Transverse colon (tissue), 4 donors: ENCODE results near the gene HOXA13.

ENCODE experiments used
- CTCF ChIP-seq, 5 experiments: fragments of 200-600 bp in 3 of 5; fragments of 450-650 bp in 2 of 5; sonication (generic) in 3 of 5; IDR thresholded peaks; 1 replicate in 2 of 5; 2 replicates in 3 of 5; pipeline ENCODE4 v1.5.1; 2016 to 2017; ENCODE audit warnings: antibody characterized with exemption in 5 of 5, inconsistent platforms in 3 of 5, mild to moderate bottlenecking in 2 of 5, moderate library complexity in 1 of 5
- EP300 ChIP-seq: sonication (generic); formaldehyde crosslinking; IDR thresholded peaks from one replicate; pipeline ENCODE4 v1.6.1; 2017; ENCODE audit warnings: antibody characterized with exemption, low read depth
- POLR2A ChIP-seq: fragments of 450-650 bp; IDR thresholded peaks from one replicate; pipeline ENCODE4 v1.6.1; 2016; ENCODE audit warnings: antibody characterized with exemption, mild to moderate bottlenecking, moderate library complexity
- POLR2AphosphoS5 ChIP-seq, 3 donors: sonication (generic); formaldehyde crosslinking; IDR thresholded peaks; one replicate each; pipeline ENCODE4 v1.6.1; 2016; ENCODE audit warnings: antibody characterized with exemption in 3 of 3

DNA sequence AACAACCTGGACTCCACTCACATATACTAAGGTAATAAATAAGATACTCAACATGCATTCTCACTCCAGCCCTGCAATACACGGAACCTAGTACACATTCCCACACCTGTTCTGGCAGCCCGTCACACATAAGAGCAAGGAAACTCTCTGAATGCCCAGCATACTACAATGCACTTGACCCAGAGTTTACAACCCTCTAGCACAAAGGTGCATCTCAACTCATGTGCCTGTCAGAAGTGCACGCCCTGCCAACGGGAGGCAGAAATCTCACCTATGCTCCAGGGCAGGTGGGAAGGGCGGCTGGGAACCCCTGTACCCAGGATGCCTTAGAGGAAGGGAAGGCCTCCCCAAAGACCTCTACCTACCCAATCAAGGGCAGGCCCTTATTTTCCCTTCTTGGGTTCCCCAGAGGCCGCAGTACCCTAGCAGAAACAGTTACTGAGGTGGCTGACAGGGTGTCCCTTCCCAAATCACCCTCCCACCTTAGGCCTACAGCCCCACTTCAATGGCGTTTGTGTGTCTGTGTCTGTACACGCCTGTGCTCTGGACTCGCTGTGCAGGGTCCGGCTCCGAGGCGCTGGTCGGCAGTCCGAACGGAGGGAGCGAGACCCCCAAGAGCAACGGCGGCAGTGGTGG, 44.7 kb upstream of the HOXA13 start:
- no peak for TF ChIP-seq CTCF (IDR thresholded peaks at IDR 0.05)
- peak in 2 of 3 donors; percentile 26 to 68 for TF ChIP-seq POLR2AphosphoS5 (IDR thresholded peaks at IDR 0.05)
- TF ChIP-seq POLR2A: peak; percentile 52
- no peak for TF ChIP-seq EP300
